H1 (cell line): ENCODE measurements around the gene ATP6V1G1. TPM values are rescaled to one million over a fixed set of nuclear protein-coding genes. Genes with fewer than 3 reads are reported as not detected.

Experiments
- CTCF ChIA-PET: fragments of 300-600 bp; sonication (Branson Sonifier 250); formaldehyde crosslinking; loops from one replicate; lab custom pipeline; 2021; ENCODE audit not compliant: partially characterized antibody; lab: Charles Lee
- POLR2A ChIA-PET: fragments of 300-600 bp; sonication (Branson Sonifier 250); formaldehyde crosslinking; loops from one replicate; lab custom pipeline; 2021; ENCODE audit warnings: inconsistent platforms; ENCODE audit not compliant: partially characterized antibody; lab: Charles Lee
- DNase-seq, 2 experiments: peaks; one replicate each; pipeline versions ENCODE4 v3.0.0 to v3.0.0-alpha.2; 2010 to 2022; ENCODE audit warnings: low spot score in 2 of 2, low read depth in 1 of 2, mixed read lengths in 1 of 2
- FAIRE-seq: peaks from 2 replicates; lab custom pipeline; 2011; peaks lifted over from hg19 to GRCh38; lab: Jason Lieb, UNC
- H2AFZ ChIP-seq: 2 replicates; pipeline ENCODE4 v1.8.1; 2012; ENCODE audit warnings: low read length, inconsistent platforms
- H2AK5ac ChIP-seq: 2 replicates; pipeline ENCODE4 v1.6.1; 2013; ENCODE audit warnings: low read depth, low read length
- H2BK120ac ChIP-seq: replicated peaks from 2 replicates; pipeline ENCODE3; 2013; ENCODE audit warnings: low read depth, low read length, inconsistent platforms
- H2BK12ac ChIP-seq: 2 replicates; pipeline ENCODE4 v1.6.1; 2013; ENCODE audit warnings: low read depth, low read length
- H2BK15ac ChIP-seq: 2 replicates; pipeline ENCODE4 v1.6.1; 2013; ENCODE audit warnings: low read length
- H2BK20ac ChIP-seq: 2 replicates; pipeline ENCODE4 v1.6.1; 2013; ENCODE audit warnings: low read length
- H2BK5ac ChIP-seq: 2 replicates; pipeline ENCODE4 v1.6.1; 2013; ENCODE audit warnings: low read depth, low read length
- H3K14ac ChIP-seq: 2 replicates; pipeline ENCODE4 v1.6.1; 2013; ENCODE audit warnings: inconsistent platforms; ENCODE audit not compliant: insufficient read length
- H3K18ac ChIP-seq: 2 replicates; pipeline ENCODE4 v1.6.1; 2013; ENCODE audit warnings: low read length; ENCODE audit errors: extremely low read depth
- H3K23ac ChIP-seq: 2 replicates; pipeline ENCODE4 v1.6.1; 2013; ENCODE audit warnings: inconsistent platforms; ENCODE audit not compliant: insufficient read length
- H3K23me2 ChIP-seq: 2 replicates; pipeline ENCODE4 v1.6.1; 2013; ENCODE audit warnings: low read depth, low read length
- H3K27ac ChIP-seq: 2 replicates; pipeline ENCODE4 v1.6.1; 2011; ENCODE audit warnings: low read depth, low read length, inconsistent platforms
- H3K27me3 ChIP-seq, 4 experiments: replicated peaks in 1 of 4; 1 replicate in 1 of 4; 2 replicates in 3 of 4; pipeline versions ENCODE4 v1.6.1 to v1.8.1; 2011 to 2013; ENCODE audit warnings: low read length in 3 of 4, mild to moderate bottlenecking in 3 of 4, inconsistent platforms in 2 of 4, mixed read lengths in 2 of 4, moderate library complexity in 1 of 4; ENCODE audit not compliant: control insufficient read depth in 3 of 4, insufficient read depth in 3 of 4; ENCODE audit errors: extremely low read depth in 1 of 4
- H3K36me3 ChIP-seq, 4 experiments: 2 replicates each; pipeline versions ENCODE4 v1.6.1 to v1.8.1; 2011 to 2013; ENCODE audit warnings: mild to moderate bottlenecking in 4 of 4, low read length in 3 of 4, moderate library complexity in 2 of 4, control low read depth in 1 of 4, inconsistent platforms in 1 of 4; ENCODE audit not compliant: insufficient read depth in 4 of 4, control insufficient read depth in 2 of 4
- H3K4ac ChIP-seq: replicated peaks from 2 replicates; pipeline ENCODE3; 2013; ENCODE audit warnings: low read length, low read depth, mixed read lengths, inconsistent platforms; ENCODE audit not compliant: insufficient read length
- H3K4me1 ChIP-seq, 4 experiments: replicated peaks in 1 of 4; 1 replicate in 1 of 4; 2 replicates in 3 of 4; pipeline versions ENCODE4 v1.6.1 to v1.8.1; 2011 to 2013; ENCODE audit warnings: low read length in 3 of 4, inconsistent platforms in 2 of 4, mixed read lengths in 1 of 4; ENCODE audit not compliant: insufficient read depth in 4 of 4, control insufficient read depth in 3 of 4
- H3K4me2 ChIP-seq, 2 experiments: 2 replicates each; pipeline versions ENCODE4 v1.6.1 to v1.8.1; 2011 to 2013; ENCODE audit warnings: low read depth in 2 of 2, low read length in 2 of 2, control low read depth in 1 of 2, inconsistent platforms in 1 of 2, mild to moderate bottlenecking in 1 of 2; ENCODE audit not compliant: insufficient read depth in 1 of 2
- H3K4me3 ChIP-seq, 4 experiments: fragments of 200-600, 300-600 bp in 1 of 4; sonication (generic), shearing (Covaris generic), sonication (Bioruptor Twin) in 1 of 4; 2 replicates each; pipeline versions ENCODE4 v1.5.1 to v1.8.1; 2011 to 2016; ENCODE audit warnings: low read length in 4 of 4, low read depth in 3 of 4, control low read depth in 2 of 4, inconsistent platforms in 2 of 4, mild to moderate bottlenecking in 2 of 4, mixed read lengths in 1 of 4, moderate library complexity in 1 of 4; ENCODE audit not compliant: insufficient read depth in 2 of 4; ENCODE audit errors: extremely low read depth in 1 of 4
- H3K56ac ChIP-seq: replicated peaks from 2 replicates; pipeline ENCODE3; 2013; ENCODE audit warnings: low read depth, mild to moderate bottlenecking, mixed read lengths, low read length, inconsistent platforms; ENCODE audit not compliant: insufficient read length
- H3K79me1 ChIP-seq: 2 replicates; pipeline ENCODE4 v1.6.1; 2013; ENCODE audit warnings: low read depth, low read length, control low read depth
- H3K79me2 ChIP-seq, 2 experiments: 2 replicates each; pipeline versions ENCODE4 v1.6.1 to v1.8.1; 2012 to 2013; ENCODE audit warnings: low read length in 2 of 2, mild to moderate bottlenecking in 2 of 2, inconsistent platforms in 1 of 2; ENCODE audit not compliant: insufficient read depth in 2 of 2, control insufficient read depth in 1 of 2
- H3K9ac ChIP-seq, 4 experiments: replicated peaks in 1 of 4; 1 replicate in 1 of 4; 2 replicates in 3 of 4; pipeline versions ENCODE4 v1.6.1 to v1.8.1; 2011 to 2013; ENCODE audit warnings: low read depth in 3 of 4, low read length in 3 of 4, control low read depth in 2 of 4, mild to moderate bottlenecking in 2 of 4, moderate library complexity in 2 of 4, inconsistent platforms in 1 of 4; ENCODE audit errors: extremely low read depth in 1 of 4
- H3K9me3 ChIP-seq, 2 experiments: 2 replicates each; pipeline versions ENCODE4 v1.6.1 to v1.8.1; 2012 to 2013; ENCODE audit warnings: mild to moderate bottlenecking in 2 of 2, moderate library complexity in 2 of 2, control low read depth in 1 of 2, inconsistent platforms in 1 of 2, low read depth in 1 of 2, low read length in 1 of 2, mixed read lengths in 1 of 2; ENCODE audit not compliant: insufficient read depth in 2 of 2
- H4K20me1 ChIP-seq, 2 experiments: replicated peaks in 1 of 2; 2 replicates each; pipeline versions ENCODE3 to v1.8.1; 2011 to 2013; ENCODE audit warnings: inconsistent platforms in 2 of 2, low read length in 2 of 2, mild to moderate bottlenecking in 1 of 2; ENCODE audit not compliant: insufficient read depth in 2 of 2, control insufficient read depth in 1 of 2
- H4K5ac ChIP-seq: 2 replicates; pipeline ENCODE4 v1.6.1; 2013; ENCODE audit warnings: low read length, low read depth, mixed read lengths, inconsistent platforms; ENCODE audit not compliant: insufficient read length
- H4K8ac ChIP-seq: 2 replicates; pipeline ENCODE4 v1.8.0; 2013; ENCODE audit warnings: mild to moderate bottlenecking, moderate library complexity, low read length, inconsistent platforms; ENCODE audit not compliant: insufficient read depth; ENCODE audit errors: extremely low read depth
- H4K91ac ChIP-seq: replicated peaks from 2 replicates; pipeline ENCODE3; 2013; ENCODE audit warnings: low read length, mixed read lengths, inconsistent platforms; ENCODE audit not compliant: insufficient read length
- ASH2L ChIP-seq: fragments of 200-600, 300-600 bp; sonication (generic); IDR thresholded peaks from one replicate; pipeline ENCODE4 v1.7.1; 2017; ENCODE audit warnings: low read length
- BRCA1 ChIP-seq: IDR thresholded peaks from 2 replicates; pipeline ENCODE4 v1.6.1; 2012; ENCODE audit warnings: low read depth, low read length, improper control_type of control experiment
- CHD1 ChIP-seq: IDR thresholded peaks from 2 replicates; pipeline ENCODE4 v1.6.1; 2012; ENCODE audit warnings: low read depth, low read length, improper control_type of control experiment
- CTCF ChIP-seq, 3 experiments: IDR thresholded peaks; 1 replicate in 2 of 3; 2 replicates in 1 of 3; pipeline versions ENCODE4 v1.5.1 to v1.6.1; 2011; ENCODE audit warnings: low read length in 3 of 3, mild to moderate bottlenecking in 3 of 3, inconsistent platforms in 2 of 3, low read depth in 1 of 3, moderate library complexity in 1 of 3; ENCODE audit not compliant: insufficient read depth in 1 of 3; ENCODE audit errors: control extremely low read depth in 1 of 3
- E2F6 ChIP-seq: IDR thresholded peaks from 2 replicates; pipeline ENCODE4 v1.6.1; 2012; ENCODE audit warnings: inconsistent platforms
- JUND ChIP-seq: IDR thresholded peaks from 2 replicates; pipeline ENCODE4 v1.6.1; 2011; ENCODE audit warnings: mild to moderate bottlenecking, improper control_type of control experiment, low read length
- RBBP5 ChIP-seq: IDR thresholded peaks from 2 replicates; pipeline ENCODE4 v1.7.1; 2012; ENCODE audit warnings: low read depth, mild to moderate bottlenecking, inconsistent platforms, low read length, moderate library complexity, borderline replicate concordance
- SIRT6 ChIP-seq: IDR thresholded peaks from one replicate; pipeline ENCODE4 v1.7.1; 2012; ENCODE audit warnings: low read length, inconsistent platforms
- TBP ChIP-seq: IDR thresholded peaks from 2 replicates; pipeline ENCODE4 v1.6.1; 2011; ENCODE audit warnings: low read depth, low read length, improper control_type of control experiment
- TEAD4 ChIP-seq: IDR thresholded peaks from 2 replicates; pipeline ENCODE4 v1.6.1; 2012; ENCODE audit warnings: low read depth, low read length, inconsistent platforms, mixed read lengths
- YY1 ChIP-seq: IDR thresholded peaks from 2 replicates; pipeline ENCODE4 v1.6.1; 2011; ENCODE audit warnings: low read depth, mild to moderate bottlenecking, low read length
- WGBS, 2 experiments: shearing (Covaris generic) in 1 of 2; methylation state at CpG; one replicate each; pipeline versions ENCODE4 v1.1.6 to v1.1.7; 2013 to 2015; ENCODE audit warnings: low lambda C conversion rate in 2 of 2, mixed read lengths in 2 of 2, inconsistent platforms in 1 of 2, low coverage in 1 of 2, missing lambda C conversion rate in 1 of 2; ENCODE audit not compliant: insufficient replicate concordance in 2 of 2, insufficient coverage in 1 of 2, insufficient read length in 1 of 2; ENCODE audit errors: extremely low coverage in 1 of 2, missing lambda C conversion rate in 1 of 2; 5-methylcytosine and 5-hydroxymethylcytosine counted together
- polyA plus RNA-seq, 7 experiments: library from polyadenylated mRNA; depleted of rRNA in 3 of 7; stranded (reverse) in 5 of 7; unstranded in 2 of 7; fragments of >200 nt in 5 of 7; fragments of 200-250 nt in 2 of 7; gene quantifications; 1 replicate in 5 of 7; 2 replicates in 1 of 7; 4 replicates in 1 of 7; pipeline versions ENCODE4 v1.2.1 to v1.2.3, GENCODE V29; 2011 to 2013; ENCODE audit warnings: missing spikeins in 2 of 7, mixed read lengths in 2 of 7
- total RNA-seq: library from RNA; stranded (reverse); fragmentation: NEBNext Ultra II Directional; extraction: Animal tissue kit (Norgen Biotek cat#: 25700); gene quantifications from 2 replicates; pipeline ENCODE4 v1.2.1, GENCODE V29; 2021
- TF ChIP-seq, protein P1 (sequence below): IDR thresholded peaks from 2 replicates; pipeline ENCODE4 v1.6.1; 2012; ENCODE audit warnings: inconsistent platforms

Gene ATP6V1G1
- total and polyA plus RNA-seq, 2 of the 8 experiments (the other 6 are each of a cell fraction or from before 2014, with no cell fraction given), result 112 to 124 TPM

DNA sequence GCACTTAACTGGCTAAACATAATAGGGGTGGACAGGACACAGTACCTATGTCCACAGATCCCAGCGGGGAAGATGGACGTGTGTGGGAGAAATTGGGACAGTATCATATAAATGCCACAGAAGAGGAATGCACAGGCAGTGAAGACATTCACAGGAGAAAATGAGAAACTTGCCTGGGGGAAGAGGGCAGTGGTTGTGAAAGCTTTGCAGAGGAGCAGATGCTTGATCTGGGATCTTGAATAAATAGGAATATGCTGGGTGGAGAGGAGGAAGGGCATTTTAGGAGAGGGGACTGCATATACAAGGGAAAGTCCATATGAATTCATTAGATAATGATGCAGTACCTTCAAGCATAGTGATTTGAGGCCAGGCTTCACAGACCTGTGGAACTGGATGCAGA, 37.1 kb downstream of the ATP6V1G1 start:
- H3K18ac ChIP-seq, result no peak overlapping the region
- H2BK20ac ChIP-seq, result no peak overlapping the region
- H2BK12ac ChIP-seq, result no peak overlapping the region
- H2AK5ac ChIP-seq, result no peak overlapping the region
- no peak overlapping the region for H2AFZ ChIP-seq
- DNase-seq (no peak), FAIRE-seq (no peak)
- H3K27ac ChIP-seq, result no peak overlapping the region
- ChIA-PET CTCF (interaction anchor here (1.2 kb wide), 1 partner anchor 28 kb away, joined by 3 read pairs; no protein-coding TSS in a partner anchor), POLR2A (interaction anchor here (1.3 kb wide), 1 partner anchor 11 kb away, joined by 4 read pairs; no protein-coding TSS in a partner anchor)
- H4K5ac ChIP-seq, result no peak overlapping the region
- no peak overlapping the region for H3K4me2 ChIP-seq
- no peak overlapping the region for H3K23ac ChIP-seq
- no peaks in the 10 kb centered on the region for H3K4me1 ChIP-seq
- H2BK15ac ChIP-seq, result no peak overlapping the region
- H3K9ac ChIP-seq, result no peak overlapping the region
- no peaks in the 10 kb centered on the region for H3K27me3 ChIP-seq
- H2BK120ac ChIP-seq, result no peak overlapping the region
- H3K23me2 ChIP-seq, result no peaks in the 10 kb centered on the region
- WGBS, 2 experiments, result 92% methylated on average over 2 of the region's 2 CpGs; no CpG with 5 or more reads in 1 of the 2 experiments
- peaks cover 0 to 7% of the 10 kb centered on the region in 2 experiments for H4K20me1 ChIP-seq
- H3K14ac ChIP-seq, result no peak overlapping the region
- H3K36me3 ChIP-seq, result no peaks in the 10 kb centered on the region
- no peak overlapping the region for H4K8ac ChIP-seq
- no peak overlapping the region for H3K56ac ChIP-seq
- H3K4ac ChIP-seq, result no peak overlapping the region
- no peaks in the 10 kb centered on the region for H3K9me3 ChIP-seq
- no peak overlapping the region for H4K91ac ChIP-seq
- TF ChIP-seq JUND (no peak), BRCA1 (no peak), SIRT6 (no peak), ASH2L (no peak), CTCF (IDR thresholded peaks at IDR 0.05; ENCODE audit: control extremely low read depth in 1 of 3, insufficient read depth in 1 of 3, low read depth in 1 of 3, low read length in 3 of 3) (no peak), YY1 (no peak), E2F6 (no peak), TEAD4 (no peak), RBBP5 (no peak), TBP (no peak), CHD1 (no peak)
- TF ChIP-seq, protein P1, sequence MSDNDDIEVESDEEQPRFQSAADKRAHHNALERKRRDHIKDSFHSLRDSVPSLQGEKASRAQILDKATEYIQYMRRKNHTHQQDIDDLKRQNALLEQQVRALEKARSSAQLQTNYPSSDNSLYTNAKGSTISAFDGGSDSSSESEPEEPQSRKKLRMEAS, result no peak
- H2BK5ac ChIP-seq, result no peak overlapping the region
- no peaks in the 10 kb centered on the region for H3K79me1 ChIP-seq
- H3K4me3 ChIP-seq, result no peak overlapping the region
- no peaks in the 10 kb centered on the region for H3K79me2 ChIP-seq
